HepG2 (cell line): ENCODE measurements around the gene TMOD3. TPM values are rescaled to one million over a fixed set of nuclear protein-coding genes. Genes with fewer than 3 reads are reported as not detected.

Source experiments
- BRCA1 ChIP-seq: sonication (generic); formaldehyde crosslinking; IDR thresholded peaks from 2 replicates; pipeline ENCODE4 v1.4.0; 2020; ENCODE audit warnings: missing genetic modification reagents
- CBFB ChIP-seq: sonication (generic); formaldehyde crosslinking; IDR thresholded peaks from 2 replicates; pipeline ENCODE4 v1.4.0; 2020; ENCODE audit warnings: missing genetic modification reagents
- HNRNPH1 ChIP-seq: fragments of 200-400 bp; formaldehyde crosslinking; optimal IDR thresholded peaks from 2 replicates; pipeline ENCODE3; 2017; ENCODE audit warnings: mild to moderate bottlenecking, low read depth, low read length
- JARID2 ChIP-seq: sonication (generic); formaldehyde crosslinking; IDR thresholded peaks from 2 replicates; pipeline ENCODE4 v1.8.1; 2023; ENCODE audit warnings: missing genetic modification reagents, inconsistent platforms; ENCODE audit not compliant: insufficient replicate concordance
- MAFF ChIP-seq: IDR thresholded peaks from 2 replicates; pipeline ENCODE4 v1.6.1; 2011; ENCODE audit warnings: low read depth, low read length, improper control_type of control experiment
- MEIS1 ChIP-seq: sonication (generic); formaldehyde crosslinking; IDR thresholded peaks from 2 replicates; pipeline ENCODE4 v1.9.0; 2021; ENCODE audit warnings: mild to moderate bottlenecking, missing genetic modification reagents, moderate library complexity, borderline replicate concordance
- MLLT10 ChIP-seq: sonication (generic); formaldehyde crosslinking; IDR thresholded peaks from 2 replicates; pipeline ENCODE4 v1.4.0; 2020; ENCODE audit warnings: missing genetic modification reagents
- PPARG ChIP-seq: conservative IDR thresholded peaks from 2 replicates; pipeline ENCODE4 v1.6.1; 2016; ENCODE audit warnings: missing biosample characterization, missing genetic modification reagents
- TEAD3 ChIP-seq: optimal IDR thresholded peaks from 2 replicates; pipeline ENCODE3; 2016; ENCODE audit warnings: borderline replicate concordance
- ZFP90 ChIP-seq: sonication (generic); formaldehyde crosslinking; IDR thresholded peaks from 2 replicates; pipeline ENCODE4 v1.8.0; 2022; ENCODE audit warnings: missing genetic modification reagents, mild to moderate bottlenecking, inconsistent platforms, borderline replicate concordance
- ZKSCAN5 ChIP-seq: sonication (generic); formaldehyde crosslinking; IDR thresholded peaks from 2 replicates; pipeline ENCODE4 v1.5.1; 2020; ENCODE audit warnings: mild to moderate bottlenecking, missing genetic modification reagents
- ZNF558 ChIP-seq: sonication (generic); formaldehyde crosslinking; IDR thresholded peaks from 2 replicates; pipeline ENCODE4 v1.9.0; 2022; ENCODE audit warnings: mild to moderate bottlenecking, missing genetic modification reagents, borderline replicate concordance
- ZNF564 ChIP-seq: sonication (generic); formaldehyde crosslinking; IDR thresholded peaks from 2 replicates; pipeline ENCODE4 v1.8.1; 2023; ENCODE audit warnings: mild to moderate bottlenecking, missing genetic modification reagents
- ZNF605 ChIP-seq: sonication (generic); formaldehyde crosslinking; IDR thresholded peaks from 2 replicates; pipeline ENCODE4 v1.8.0; 2022; ENCODE audit warnings: mild to moderate bottlenecking, missing genetic modification reagents
- ZNF646 ChIP-seq: sonication (generic); formaldehyde crosslinking; IDR thresholded peaks from 2 replicates; pipeline ENCODE4 v1.9.0; 2021; ENCODE audit warnings: mild to moderate bottlenecking, missing genetic modification reagents
- ZNF678 ChIP-seq: sonication (generic); formaldehyde crosslinking; IDR thresholded peaks from 2 replicates; pipeline ENCODE4 v1.4.0; 2020; ENCODE audit warnings: mild to moderate bottlenecking, missing genetic modification reagents
- ZNF768 ChIP-seq: sonication (generic); formaldehyde crosslinking; IDR thresholded peaks from 2 replicates; pipeline ENCODE4 v1.4.0; 2020; ENCODE audit warnings: missing genetic modification reagents
- ZZZ3 ChIP-seq: sonication (generic); formaldehyde crosslinking; IDR thresholded peaks from 2 replicates; pipeline ENCODE4 v1.4.0; 2020; ENCODE audit warnings: missing genetic modification reagents, mild to moderate bottlenecking, borderline replicate concordance
- polyA plus RNA-seq, 8 experiments: library from polyadenylated mRNA; depleted of rRNA in 3 of 8; stranded (reverse) in 7 of 8; unstranded in 1 of 8; fragments of >200 nt; fragmentation: Illumina TruSeq in 4 of 8; extraction: Trizol in 4 of 8; gene quantifications; 2 replicates each; pipeline versions ENCODE4 v1.2.1 to v1.2.3, GENCODE V29; 2011 to 2016; ENCODE audit warnings: low read depth in 4 of 8, missing spikeins in 1 of 8, mixed read lengths in 1 of 8; ENCODE audit not compliant: insufficient read depth in 1 of 8
- total RNA-seq, 5 experiments: library from RNA; depleted of rRNA; stranded (reverse); fragments of >200 nt; fragmentation: Illumina TruSeq; extraction: Trizol; gene quantifications; 2 replicates each; pipeline ENCODE4 v1.2.3, GENCODE V29; 2016; ENCODE audit warnings: low read depth in 1 of 5
- TF ChIP-seq, protein P1 (sequence below): sonication (generic); formaldehyde crosslinking; IDR thresholded peaks from 2 replicates; pipeline ENCODE4 v1.5.1; 2020; ENCODE audit warnings: missing genetic modification reagents, mild to moderate bottlenecking, borderline replicate concordance

Gene TMOD3
- total and polyA plus RNA-seq, 2 of the 13 experiments (the other 11 are each of a cell fraction or from before 2014, with no cell fraction given) = 5.1 to 23.2 TPM

DNA sequence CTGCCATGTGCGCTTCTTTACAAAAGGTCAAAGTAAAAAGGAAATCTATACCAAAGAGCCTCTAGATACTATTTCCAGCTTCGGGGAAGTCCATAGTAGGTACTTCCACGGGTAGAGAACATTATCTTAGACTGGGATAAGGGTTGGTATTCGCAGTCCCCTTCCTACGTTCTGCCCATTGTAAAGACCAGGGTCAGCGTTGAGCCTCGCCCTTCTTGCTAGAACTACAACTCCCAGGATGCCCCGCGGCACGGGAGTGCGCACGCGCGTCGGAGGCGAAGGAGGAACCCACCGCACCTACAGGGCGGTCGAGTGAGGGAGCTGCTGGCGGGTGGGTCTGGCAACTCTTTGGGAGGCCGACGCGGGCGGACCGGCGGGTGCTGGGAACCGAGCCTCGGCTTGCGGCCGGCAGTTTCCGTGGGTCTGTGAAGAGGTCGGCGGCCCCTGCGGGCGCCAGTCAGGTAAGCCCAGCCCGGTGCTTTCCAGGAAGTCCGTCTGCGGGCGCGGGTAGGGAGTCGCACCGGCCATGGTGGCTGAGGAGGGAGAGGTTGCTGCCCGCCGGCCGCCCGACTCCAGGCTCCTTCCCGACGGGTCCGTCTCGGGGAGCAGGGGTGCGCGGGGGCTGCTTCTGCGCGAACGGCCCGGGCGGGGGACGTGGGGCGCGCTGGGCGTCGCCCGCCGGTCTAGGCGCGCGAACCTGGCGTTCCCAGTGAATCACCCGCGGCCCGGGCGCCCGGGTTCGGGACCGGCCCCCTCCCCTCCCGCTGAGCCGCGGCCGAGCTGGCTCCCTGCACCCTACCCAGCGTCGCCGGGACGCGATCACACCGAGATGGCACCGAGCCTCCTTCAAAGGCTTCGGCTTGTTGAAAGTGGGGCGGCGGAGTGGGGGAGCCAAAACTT is at the start of gene TMOD3 (continued):
- TF ChIP-seq ZNF646 (CRISPR knock-in tag) = no peak
- TF ChIP-seq PPARG = no peak; the same call in 1 of the 2 replicates
- TF ChIP-seq ZNF564 (CRISPR knock-in tag) = peak; percentile 61; the same call in 1 of the 2 replicates
- TF ChIP-seq MLLT10 (CRISPR knock-in tag) = no peak
- TF ChIP-seq CBFB (CRISPR knock-in tag) = no peak; the same call in 1 of the 2 replicates
- no peak for TF ChIP-seq BRCA1 (CRISPR knock-in tag)
- no peak for TF ChIP-seq HNRNPH1
- no peak for TF ChIP-seq ZZZ3 (CRISPR knock-in tag)
- TF ChIP-seq MAFF = no peak
- TF ChIP-seq ZNF678 (CRISPR knock-in tag) = no peak
- TF ChIP-seq, protein P1, sequence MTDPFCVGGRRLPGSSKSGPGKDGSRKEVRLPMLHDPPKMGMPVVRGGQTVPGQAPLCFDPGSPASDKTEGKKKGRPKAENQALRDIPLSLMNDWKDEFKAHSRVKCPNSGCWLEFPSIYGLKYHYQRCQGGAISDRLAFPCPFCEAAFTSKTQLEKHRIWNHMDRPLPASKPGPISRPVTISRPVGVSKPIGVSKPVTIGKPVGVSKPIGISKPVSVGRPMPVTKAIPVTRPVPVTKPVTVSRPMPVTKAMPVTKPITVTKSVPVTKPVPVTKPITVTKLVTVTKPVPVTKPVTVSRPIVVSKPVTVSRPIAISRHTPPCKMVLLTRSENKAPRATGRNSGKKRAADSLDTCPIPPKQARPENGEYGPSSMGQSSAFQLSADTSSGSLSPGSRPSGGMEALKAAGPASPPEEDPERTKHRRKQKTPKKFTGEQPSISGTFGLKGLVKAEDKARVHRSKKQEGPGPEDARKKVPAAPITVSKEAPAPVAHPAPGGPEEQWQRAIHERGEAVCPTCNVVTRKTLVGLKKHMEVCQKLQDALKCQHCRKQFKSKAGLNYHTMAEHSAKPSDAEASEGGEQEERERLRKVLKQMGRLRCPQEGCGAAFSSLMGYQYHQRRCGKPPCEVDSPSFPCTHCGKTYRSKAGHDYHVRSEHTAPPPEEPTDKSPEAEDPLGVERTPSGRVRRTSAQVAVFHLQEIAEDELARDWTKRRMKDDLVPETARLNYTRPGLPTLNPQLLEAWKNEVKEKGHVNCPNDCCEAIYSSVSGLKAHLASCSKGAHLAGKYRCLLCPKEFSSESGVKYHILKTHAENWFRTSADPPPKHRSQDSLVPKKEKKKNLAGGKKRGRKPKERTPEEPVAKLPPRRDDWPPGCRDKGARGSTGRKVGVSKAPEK (CRISPR knock-in tag) = no peak
- TF ChIP-seq ZNF768 (CRISPR knock-in tag) = peak; percentile 50; the same call in 1 of the 2 replicates
- no peak for TF ChIP-seq ZNF558 (CRISPR knock-in tag)
- no peak for TF ChIP-seq ZFP90 (CRISPR knock-in tag)
- no peak; the same call in 1 of the 2 replicates for TF ChIP-seq MEIS1 (CRISPR knock-in tag)
- no peak for TF ChIP-seq ZKSCAN5 (CRISPR knock-in tag)
- no peak for TF ChIP-seq JARID2 (CRISPR knock-in tag)
- TF ChIP-seq ZNF605 (CRISPR knock-in tag) = peak; percentile 85
- no peak for TF ChIP-seq TEAD3
